Eye (tissue), 1 donor: Measurements from ENCODE around the gene C19orf44.
A peak's percentile ranks its signal among the peaks of the same experiment; 100 is the strongest.

ENCODE experiments used
- DNase-seq: peaks from one replicate; pipeline ENCODE4 v3.0.0-alpha.2; 2015

Gene C19orf44

GRCh38 chr19:16518483-16519229 lies 22.5 kb downstream of the C19orf44 start:
- DNase-seq, result no peak

GRCh38 chr19:16519230-16519687 lies 23.1 kb downstream of the C19orf44 start:
- DNase-seq, result no peak

DNA sequence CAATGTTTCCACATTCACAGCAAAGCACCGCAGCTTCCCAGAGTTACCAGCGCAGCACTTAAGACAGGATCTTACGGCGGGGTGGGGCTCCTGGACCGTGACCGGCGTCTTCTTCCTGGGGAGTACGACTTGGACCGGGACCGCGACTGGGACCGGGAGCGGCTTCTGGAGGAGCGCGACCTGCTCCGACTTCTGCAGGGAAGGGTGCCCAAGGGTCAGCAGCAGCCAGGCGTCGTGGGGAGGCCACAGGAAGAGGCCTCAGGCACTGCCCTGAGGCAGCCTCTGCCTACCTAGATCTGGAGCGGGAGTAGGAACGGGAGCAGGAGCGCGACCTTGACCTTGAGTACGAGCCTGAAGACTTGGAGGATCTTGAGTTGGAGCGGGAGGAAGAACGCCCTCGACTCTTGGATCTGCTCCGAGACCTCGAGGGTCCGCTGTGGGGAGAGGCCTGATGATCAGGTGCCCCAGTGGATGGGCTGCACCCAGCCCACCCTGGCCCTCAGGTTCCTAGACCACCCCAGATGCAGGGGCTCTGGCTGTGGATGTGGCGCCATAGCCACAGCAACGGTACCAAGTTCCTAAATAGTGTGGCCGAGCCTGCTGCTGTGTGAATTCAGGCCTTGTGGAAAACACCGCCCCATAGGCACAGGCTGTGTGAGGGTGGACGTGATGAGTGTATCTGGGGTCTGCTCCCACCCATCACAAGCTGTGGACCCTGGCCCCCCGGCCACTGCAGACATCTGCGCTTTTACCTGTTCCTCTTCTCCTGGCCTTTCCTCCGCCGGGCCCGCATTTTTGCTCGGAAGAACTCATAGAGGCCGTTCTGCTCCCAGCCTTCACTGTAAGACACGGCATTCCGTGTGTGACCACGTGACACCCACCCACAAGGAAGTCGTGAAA lies 24.1 kb downstream of the C19orf44 start:
- no peak for DNase-seq

DNA sequence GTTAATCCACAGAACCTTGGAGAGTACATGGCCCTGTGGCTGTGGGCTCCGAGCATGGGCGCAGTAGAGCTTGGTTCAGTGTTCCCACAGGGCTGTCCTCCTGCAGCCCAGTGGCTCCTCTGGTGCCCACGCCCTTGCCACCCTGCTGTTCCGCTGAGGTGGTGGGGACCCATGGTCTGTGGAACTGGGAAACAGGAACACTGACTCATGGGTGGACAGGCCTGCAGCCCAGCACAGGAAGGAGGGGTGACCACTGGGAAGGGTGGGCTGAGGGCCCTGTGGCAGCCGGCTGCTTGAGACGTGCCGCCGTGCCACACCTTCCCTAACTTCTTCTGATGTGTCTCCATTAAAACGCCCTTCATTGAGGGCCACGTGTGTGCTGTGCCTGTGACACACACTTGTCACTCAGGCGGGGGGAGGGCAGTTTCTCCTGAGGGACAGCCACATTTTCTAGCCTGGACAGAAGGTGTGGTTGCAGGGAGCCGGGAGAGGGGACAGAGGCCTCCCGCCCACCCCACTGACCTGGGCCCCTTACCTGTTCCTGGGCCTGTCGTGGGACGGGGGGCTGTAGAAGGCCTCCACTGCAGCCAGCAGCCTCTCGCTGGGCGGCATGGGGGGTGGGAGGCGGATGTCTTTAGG lies 24.9 kb downstream of the C19orf44 start:
- no peak for DNase-seq

- no peak for DNase-seq
These were observed 25.6 kb downstream of the C19orf44 start for GRCh38 chr19:16521715-16522289.

DNA sequence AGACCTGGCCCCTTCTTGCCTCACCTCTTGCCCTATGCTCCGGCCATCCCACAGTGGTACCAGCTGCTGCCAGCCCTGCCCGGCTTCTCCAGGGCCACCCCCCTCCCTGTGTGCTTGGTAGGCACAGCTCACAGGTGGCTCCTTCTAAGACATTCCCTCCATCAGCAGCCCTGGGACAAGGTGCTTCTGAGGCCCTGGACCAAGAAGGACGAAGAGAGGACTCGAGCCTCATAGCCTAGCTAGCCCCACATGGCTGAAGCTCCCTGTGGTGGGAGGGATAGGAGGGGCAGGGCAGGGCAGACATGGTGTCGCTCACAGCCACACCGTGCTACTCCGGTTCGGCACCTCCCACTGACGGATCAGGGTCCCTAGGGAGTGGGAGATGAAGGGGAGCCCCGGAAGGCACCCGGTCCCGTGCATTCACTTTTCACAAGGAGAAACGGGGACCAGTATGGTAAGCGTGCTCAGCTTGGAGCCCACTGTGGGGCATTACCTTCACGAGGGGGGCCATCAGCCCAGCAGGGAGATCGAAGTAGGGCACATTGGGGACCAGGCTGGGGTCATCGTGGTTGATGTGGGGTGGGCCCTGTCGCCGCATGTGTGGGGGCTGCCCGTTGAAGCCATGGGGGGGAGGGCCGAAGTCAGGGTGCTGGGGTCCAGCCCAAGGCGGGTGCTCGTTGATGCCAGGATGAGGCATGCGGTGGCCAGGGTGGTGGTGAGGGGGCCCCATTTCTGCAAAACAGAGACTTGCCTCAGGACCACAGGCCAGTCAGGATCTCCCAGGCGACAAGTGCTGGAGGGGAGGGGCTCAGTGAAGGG lies 26.6 kb downstream of the C19orf44 start:
- no peak for DNase-seq

- no peak for DNase-seq
These were observed 29.0 kb downstream of the C19orf44 start for GRCh38 chr19:16524991-16525734.

GRCh38 chr19:16525751-16526481 lies 29.7 kb downstream of the C19orf44 start:
- no peak for DNase-seq

- DNase-seq, result no peak
These were observed 31.2 kb downstream of the C19orf44 start for GRCh38 chr19:16527334-16527935.

- no peak for DNase-seq
These were observed 31.9 kb downstream of the C19orf44 start for GRCh38 chr19:16527971-16528521.

DNA sequence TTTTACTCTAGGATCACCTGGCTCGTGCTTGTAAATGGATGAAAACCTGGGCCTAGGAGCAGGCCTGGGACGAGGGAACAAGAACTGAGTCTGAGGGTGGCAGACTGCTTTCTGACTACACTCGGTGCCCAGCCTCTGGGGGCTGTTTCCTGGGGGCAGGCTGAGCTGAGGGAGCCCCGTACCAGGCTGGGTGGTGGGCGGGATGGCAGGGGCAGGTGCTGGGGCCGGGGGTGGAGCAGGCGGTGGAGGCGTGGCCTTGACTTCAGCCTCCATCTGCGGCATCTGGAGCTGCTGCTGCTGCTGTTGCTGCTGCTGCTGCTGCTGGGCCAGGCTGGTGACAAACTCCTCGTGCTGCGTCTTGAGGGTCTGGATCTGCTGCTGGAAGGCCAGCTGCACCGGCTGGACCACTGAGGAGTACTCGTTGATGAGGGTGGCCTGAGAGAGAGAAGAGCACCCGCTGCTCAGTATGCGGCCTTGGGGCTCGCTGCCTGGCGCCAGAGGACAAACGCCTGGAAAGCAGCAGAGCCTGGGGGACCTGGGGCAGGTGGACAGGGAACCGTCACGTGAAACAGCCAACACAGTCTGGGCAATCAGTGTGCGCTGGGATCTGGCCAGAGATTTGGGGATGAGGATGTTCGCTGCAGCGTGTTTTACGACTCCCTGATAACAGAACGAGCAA lies 33.4 kb downstream of the C19orf44 start:
- no peak for DNase-seq

- no peak for DNase-seq
These were observed 34.6 kb downstream of the C19orf44 start for GRCh38 chr19:16530540-16531379.

DNA sequence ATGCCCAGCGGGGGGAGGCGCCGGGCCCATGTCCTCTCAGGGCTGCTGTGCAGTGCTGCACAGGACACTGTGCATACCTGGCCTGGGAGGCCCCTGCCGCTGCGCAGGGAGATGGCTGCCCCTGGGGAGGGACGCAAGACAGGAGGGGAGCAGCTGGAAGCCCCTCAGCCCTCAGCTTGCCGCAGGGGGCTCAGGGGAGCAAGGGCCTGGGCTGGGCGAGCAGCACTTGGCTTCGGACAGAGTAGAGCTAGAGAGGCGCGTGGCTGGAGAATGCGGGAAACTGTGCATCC lies 35.1 kb downstream of the C19orf44 start:
- no peak for DNase-seq

DNA sequence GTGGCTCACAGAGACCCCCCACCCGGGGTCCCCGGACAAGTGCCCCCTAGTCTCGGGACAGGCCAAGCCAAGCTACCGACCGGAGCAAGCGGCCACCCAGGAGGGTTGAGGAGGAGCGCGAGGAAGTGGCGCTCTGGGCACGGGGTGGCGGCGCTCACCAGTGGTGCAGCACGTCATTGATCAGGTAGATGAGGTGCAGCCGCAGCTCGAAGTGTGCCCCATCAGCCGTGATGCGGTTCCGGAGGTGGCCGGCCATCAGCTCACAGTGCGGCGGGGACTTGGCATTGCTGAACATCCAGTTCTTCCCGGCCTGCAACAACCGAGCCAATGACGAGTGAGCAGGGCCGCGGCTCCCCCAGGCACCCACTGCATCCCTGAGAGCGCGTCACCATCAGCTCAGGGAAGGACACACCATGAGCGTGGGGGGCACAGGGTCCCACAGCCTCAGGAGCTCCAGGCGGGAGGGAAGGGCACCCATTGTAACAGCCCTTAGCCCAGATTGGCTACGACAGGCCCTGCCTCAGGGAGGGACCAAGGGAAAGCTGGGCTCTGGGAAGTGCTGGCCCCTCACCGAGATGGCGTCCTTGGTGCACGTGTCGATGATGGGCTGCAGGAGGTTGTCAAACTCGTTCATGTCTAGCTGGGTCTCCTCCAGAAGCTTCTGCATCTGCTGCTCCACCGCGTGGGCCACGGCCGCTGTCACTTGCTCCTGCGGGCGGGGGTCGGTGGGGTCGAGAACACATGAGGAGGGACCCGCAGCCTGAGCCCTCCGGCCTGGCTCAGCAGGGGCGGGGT lies 36.4 kb downstream of the C19orf44 start:
- peak; percentile 9 for DNase-seq

- no peak for DNase-seq
These were observed 39.2 kb downstream of the C19orf44 start for GRCh38 chr19:16535381-16535780.

- no peak for DNase-seq
These were observed 39.9 kb downstream of the C19orf44 start for GRCh38 chr19:16536130-16536529.

DNA sequence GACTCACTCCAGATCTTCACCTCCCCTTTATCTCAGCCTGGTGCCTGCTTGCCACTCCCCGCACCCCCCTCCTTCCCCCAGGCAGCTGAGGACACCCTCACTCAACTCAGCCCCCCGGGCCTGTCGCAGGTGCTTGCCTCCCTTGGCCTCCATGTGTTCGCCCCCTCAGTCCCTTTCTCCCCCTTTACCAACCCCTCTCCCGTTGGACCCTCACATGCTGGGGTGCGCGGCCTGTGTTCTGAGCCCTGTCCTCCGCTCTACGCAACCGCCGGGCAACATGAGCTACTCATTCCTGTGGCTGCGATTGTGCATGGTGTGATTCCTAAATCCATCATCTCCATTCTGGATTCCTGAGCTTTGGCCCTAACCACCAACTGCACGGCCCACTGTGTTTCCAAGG lies 40.9 kb downstream of the C19orf44 start:
- DNase-seq, result no peak

DNA sequence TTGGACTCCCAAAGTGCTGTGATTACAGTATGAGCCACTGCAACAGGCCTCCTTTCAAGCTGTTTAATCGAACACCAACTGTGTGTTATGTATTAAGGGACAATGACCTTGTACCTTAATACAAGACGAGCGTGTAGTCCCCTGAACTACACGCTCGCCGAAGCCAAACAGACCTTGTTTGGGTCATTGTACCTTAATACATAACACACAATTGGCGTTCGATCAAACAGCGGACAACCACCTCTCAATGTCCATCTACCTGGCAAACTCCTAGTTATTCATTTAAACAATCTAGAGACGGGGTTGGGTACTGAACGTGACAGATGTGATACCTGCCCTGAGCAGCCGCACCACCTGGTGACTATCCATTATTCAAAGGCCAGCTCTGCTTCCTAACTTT lies 44.8 kb downstream of the C19orf44 start:
- DNase-seq, result no peak
